ENCODE measurements around the gene CCZ1B.
"Not testable (repeated sequence)": the region's sequence is repeated elsewhere in the genome, so short reads cannot be mapped to it uniquely, and the experiment has no call there.

DNA sequence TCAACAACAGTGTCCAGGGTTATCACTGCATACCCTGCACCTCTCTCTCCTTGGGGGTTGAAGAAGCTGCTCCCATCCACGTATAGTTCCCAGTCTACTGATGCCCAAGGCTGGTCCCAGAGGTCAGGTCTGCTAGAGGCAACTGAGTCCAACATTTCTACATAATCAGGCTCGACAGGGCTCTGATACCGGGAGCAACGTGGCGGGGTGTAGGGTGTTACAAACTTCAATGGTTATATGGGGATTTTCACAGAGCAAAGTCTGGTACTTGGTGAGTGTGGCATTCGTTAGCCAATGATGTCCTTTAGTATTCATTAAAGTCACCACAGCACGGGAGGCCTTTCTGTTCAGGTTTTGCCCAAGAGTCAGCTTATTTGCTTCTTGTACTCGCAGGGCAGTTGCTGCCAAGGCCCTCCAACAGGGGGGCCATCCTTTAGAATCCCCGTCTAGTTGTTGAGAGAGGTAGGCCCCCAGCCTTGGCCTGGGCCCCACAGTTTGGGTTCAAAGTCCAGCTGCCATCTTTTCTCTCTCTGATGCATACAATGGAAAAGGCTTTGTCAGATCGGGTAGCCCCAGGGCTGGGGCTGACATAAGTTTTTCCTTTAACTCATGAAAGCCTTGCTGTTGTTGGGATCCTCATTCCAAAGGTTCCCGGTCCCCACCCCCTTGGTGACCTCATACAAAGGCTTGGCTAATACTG lies 46.3 kb upstream of the CCZ1B start:
- TF ChIP-seq, protein P1, sequence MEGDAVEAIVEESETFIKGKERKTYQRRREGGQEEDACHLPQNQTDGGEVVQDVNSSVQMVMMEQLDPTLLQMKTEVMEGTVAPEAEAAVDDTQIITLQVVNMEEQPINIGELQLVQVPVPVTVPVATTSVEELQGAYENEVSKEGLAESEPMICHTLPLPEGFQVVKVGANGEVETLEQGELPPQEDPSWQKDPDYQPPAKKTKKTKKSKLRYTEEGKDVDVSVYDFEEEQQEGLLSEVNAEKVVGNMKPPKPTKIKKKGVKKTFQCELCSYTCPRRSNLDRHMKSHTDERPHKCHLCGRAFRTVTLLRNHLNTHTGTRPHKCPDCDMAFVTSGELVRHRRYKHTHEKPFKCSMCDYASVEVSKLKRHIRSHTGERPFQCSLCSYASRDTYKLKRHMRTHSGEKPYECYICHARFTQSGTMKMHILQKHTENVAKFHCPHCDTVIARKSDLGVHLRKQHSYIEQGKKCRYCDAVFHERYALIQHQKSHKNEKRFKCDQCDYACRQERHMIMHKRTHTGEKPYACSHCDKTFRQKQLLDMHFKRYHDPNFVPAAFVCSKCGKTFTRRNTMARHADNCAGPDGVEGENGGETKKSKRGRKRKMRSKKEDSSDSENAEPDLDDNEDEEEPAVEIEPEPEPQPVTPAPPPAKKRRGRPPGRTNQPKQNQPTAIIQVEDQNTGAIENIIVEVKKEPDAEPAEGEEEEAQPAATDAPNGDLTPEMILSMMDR (conservative IDR thresholded peaks at IDR 0.05): not testable (repeated sequence)
- TF ChIP-seq ZFX (IDR thresholded peaks at IDR 0.05): not testable (repeated sequence)
